ENCODE data around the gene IQCE.
"Not testable (repeated sequence)": the region's sequence is repeated elsewhere in the genome, so short reads cannot be mapped to it uniquely, and the experiment has no call there.

The IQCE gene

DNA sequence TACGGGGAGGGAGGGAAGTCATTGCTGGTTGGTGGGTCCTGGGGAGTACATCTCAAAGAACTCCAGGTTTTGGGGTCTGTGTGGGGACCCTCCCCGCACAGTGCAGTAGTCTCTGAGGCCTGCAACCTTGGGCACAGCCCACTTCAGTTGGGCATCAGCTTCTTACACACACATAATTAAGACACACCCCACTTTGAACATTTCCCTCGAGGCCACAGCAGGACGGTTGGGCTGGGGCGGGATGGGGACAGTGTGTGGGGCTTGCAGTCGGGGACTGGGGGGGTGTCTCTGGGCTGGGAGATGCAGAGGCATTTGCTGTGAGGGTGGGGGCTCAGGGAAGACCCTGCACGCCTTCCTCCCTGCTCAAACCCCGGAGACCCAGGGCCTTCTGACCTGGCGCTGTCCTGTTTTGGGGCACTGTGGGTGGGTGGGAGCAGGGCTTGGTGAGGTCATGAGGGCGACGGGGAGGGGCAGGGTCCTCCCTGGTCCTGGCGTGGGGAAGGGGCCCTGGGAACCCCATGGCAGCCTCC is 38.0 kb upstream of the IQCE start:
- no peak for DNase-seq (ENCODE audit: low read depth in 4 of 4, low spot score in 1 of 4)

DNA sequence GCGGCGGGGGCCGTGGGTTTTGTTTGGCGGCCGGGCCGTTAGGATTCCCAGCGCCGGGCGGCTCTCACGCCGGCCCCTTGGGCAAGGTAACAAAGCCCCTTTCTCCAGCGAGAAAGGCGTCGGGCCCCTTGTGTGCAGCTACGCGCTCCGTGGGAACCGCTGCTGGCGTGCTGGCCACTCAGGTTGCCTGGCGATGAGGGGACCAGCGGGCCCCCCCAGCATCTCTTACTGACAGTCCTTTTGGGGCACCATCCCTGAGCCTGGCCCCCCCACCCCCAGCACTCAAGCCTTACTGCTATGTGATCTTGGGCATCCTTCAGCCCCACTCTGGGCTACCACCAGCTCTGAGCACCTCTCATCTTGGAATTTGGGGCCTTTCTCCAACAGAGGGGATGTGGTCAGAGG is 37.4 kb upstream of the IQCE start:
- no peak for DNase-seq (ENCODE audit: low read depth in 4 of 4, low spot score in 1 of 4)

DNA sequence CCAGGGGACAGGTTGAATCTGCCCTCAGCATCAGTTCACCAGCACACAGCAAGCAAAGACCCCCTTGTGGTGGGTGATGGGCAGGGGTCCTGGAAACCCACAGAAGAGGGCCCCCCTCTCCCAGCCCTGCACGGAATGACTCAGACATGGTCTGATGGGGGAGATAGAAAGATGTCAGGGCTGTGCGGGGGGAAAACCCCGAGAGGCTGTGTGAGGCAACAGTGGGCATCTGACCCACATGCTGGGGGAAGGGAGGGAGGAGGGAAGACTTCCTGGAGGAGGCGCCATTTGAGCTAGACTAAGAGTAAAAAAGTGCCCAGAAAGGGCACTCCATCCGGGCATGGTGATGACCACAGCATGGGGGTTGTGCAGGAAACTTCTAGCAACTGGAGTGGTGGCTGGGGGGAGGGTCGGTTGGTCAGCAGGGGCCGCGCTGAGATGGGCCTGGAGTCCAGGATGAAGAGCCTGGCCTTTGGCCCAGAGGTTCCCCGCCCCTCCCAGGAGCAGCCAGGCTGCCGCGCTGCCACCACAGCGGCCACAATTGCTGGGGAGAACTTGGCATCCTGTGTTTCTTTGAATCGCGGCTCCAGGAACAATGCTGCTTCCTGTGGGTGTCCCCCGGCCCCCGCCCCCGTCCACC is 36.7 kb upstream of the IQCE start:
- no peak for DNase-seq (ENCODE audit: low read depth in 4 of 4, low spot score in 1 of 4)

DNA sequence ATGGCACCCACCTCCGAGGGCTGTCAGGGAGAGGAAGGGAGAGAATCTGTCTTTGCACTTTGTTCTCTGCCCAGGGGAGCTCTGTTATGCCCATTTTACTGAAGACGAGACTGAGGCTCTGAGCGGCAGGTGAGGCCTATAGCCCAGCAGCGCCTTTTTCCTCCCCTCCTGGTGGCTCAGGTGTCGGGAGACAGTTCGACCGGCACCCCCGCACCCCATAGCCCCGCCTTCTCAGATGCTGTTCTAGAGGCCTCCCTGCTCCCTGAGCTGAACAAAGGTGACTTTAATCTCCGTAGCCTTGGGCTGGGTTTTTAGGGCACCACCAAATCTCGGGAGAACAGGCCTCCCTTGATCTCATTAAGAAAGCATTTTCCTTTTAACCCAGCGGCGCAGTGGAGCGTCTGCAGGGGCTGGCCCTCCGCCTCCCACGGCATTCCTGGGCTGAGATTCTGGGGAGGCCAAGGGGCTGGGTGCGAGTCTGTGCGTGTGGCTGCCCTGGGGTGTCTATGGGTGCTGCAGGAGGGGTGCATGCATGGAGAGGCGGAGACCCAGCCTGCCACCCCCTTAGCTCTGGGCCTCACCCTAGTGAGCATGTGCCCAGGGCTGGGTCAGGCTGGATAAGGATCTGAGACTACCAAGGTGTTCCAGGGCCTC is 35.9 kb upstream of the IQCE start:
- no peak for DNase-seq (ENCODE audit: low read depth in 4 of 4, low spot score in 1 of 4)

DNA sequence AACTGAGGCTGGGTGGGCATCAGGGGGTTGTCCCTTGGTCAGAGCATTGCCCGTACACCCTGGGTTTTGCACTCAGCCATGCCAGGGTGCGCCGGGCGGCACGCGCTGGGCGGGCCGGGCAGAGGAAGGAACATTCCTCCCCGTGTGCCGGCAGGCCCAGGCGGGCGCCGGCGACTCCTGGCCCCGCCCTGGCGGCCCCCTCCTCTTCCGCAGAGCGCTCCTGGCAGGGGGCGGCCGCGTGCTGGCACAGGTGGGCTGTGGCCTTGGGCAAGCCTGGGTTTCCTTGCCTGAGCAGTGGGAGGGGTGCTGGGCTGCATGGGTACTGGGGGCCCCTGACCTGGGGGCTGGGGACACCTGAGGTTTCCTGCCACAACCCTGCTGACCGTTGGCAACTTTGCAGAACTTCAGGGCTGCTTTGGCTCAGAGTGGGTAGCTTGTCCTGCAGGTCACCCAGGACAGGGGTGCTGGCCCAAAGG is 35.3 kb upstream of the IQCE start:
- DNase-seq (ENCODE audit: low read depth in 4 of 4, low spot score in 1 of 4) = no peak

DNA sequence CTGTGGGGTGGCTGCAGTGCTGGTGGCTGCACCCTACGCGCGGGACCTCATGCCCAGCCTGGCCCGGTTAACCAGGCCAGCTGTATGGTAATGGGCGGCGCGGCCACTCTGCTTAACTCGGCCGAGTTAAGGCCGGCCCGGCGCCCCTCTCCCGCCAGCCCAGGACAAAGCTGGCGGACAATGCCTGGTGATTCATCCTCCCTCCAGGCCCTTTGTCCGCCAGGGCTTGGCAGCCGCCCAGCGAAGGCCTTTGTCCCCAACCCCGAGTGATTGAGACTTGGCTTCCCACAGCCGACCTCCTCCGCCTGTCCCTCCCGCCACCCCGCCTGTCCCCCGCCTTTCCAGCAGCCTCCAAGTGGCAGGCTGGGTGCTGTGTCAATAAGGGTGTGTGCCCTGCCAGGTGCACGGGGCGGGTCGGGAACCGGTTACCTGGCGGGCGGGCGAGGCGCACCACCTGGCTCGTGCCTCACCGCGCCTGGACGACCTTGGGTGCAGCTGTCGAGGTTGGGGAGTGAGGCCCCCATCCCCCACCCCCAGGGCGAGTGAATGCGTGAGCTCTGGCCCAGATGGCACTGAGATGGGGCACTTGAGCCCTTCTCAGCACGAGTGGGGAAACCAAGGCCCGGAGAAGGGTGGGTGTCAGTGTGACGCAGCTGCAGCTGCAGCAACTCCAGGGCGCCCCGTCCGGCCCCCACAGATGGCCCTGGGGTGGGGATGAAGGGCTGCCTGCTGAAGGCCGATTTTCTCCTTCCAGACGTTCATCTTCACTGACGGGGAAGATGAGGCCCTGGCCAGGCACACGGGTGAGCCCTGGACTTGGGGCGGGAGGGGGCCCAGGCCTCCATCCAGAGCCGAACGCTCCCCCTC is 34.6 kb upstream of the IQCE start:
- no peak for DNase-seq (ENCODE audit: low read depth in 4 of 4, low spot score in 1 of 4)

DNA sequence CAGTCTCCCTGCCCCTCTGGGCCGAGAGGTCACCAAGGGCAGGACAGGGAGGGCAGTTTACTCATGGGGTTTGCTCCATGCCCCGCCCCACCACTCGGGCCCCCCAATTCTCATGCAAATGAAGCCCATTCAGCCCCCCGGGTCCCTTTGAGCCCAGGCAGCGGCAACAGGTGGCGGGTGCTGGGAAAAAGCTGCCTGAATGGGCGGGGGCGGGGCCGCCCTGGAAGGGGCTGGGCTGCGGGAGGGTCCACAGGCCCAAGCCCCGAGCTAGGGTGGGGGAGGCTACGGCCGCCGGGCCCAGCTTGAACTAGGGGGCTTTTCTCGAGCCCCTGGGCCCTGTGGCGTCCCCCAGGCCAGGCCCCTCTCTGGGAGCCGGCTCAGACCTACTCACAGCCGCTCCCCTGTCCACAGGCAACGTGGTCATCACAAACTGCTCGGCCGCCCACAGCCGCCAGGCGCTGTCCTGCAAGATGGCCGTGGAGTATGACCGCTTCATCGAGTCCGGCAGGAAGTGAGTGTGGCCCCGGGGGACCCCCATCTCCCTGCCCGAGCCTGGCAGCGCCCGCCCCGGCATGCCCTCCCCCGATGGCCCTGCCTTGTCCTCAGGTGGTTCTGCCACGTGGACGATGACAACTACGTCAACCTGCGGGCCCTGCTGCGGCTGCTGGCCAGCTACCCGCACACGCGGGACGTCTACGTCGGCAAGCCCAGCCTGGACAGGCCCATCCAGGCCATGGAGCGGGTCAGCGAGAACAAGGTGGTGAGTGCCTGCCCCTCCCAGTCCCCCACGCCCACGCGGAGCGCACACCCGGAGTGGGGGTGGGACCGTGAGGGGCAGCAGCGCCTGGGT is 33.7 kb upstream of the IQCE start:
- DNase-seq (ENCODE audit: low read depth in 4 of 4, low spot score in 1 of 4) = no peak

DNA sequence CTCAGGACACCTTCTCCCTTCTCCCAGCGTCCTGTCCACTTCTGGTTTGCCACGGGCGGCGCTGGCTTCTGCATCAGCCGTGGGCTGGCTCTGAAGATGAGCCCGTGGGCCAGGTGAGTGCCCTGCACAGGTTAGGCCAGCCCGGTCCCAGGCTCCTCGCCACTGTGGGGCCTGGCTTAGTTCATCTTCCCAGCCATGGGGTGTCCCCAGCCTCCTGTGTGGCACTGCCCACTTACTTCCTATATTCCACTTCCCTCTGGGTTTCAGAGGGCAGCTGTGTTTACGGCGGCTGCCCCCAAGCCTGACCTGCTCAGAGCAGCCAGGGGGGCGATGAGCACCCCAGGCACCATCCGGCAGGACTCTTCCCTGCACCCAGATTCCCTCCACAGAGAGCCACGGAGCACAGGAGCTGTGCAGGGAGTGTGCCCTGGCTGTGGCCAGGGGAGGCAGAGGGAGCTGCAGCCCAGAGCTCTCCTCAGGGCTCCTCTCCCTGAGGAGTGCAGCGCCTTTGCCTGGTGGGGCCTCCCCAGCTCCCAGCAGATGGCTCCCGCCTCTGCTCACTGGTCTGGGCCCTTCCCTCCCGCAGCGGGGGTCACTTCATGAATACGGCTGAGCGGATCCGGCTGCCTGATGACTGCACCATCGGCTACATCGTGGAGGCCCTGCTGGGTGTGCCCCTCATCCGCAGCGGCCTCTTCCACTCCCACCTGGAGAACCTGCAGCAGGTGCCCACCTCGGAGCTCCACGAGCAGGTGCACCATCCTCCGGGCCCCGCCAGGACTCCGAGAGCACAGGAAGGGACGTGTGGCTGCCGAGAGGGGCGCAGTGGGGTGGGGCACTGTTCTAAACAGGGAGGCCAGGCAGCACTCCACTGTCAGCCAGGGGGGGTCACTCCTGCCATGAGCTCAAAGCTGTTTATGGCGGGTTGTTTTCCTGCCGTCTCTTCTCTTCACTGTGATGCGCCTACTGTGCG is 32.8 kb upstream of the IQCE start:
- no peak for DNase-seq (ENCODE audit: low read depth in 4 of 4, low spot score in 1 of 4)

DNA sequence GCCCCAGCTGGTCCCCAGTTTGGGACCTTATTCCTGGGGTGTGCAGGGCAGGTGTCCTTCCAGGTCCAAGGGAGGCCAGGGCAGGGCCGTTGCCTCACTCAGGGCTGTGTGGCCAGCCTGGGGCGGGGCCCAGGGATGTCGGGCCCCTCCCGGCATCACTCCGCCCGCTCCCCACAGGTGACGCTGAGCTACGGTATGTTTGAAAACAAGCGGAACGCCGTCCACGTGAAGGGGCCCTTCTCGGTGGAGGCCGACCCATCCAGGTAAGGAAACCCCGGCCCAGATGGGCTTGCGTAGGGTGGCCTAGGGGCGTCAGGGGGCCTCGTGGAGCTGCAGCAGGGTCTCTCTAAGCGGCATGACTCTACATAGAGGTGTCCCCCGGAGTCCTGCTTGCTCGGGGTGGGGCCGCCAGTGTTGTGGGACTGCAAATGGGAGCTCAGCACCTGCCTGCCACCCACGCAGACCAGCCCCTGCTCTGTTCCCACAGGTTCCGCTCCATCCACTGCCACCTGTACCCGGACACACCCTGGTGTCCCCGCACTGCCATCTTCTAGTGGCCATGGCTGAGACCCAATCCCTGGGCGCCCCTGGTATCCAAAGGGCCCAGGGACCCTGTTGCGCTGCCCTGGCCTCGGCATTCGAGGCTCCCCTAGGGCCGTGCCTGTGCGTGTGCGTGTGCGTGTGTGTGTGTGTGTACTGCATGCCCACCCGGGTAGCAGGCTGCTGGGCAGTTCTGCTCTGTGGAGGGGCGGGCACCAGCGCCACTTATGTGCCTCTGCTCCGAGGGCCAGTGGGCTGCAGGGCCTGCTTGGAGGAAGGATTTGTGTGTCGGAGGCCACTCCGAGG is 31.9 kb upstream of the IQCE start:
- no peak for DNase-seq (ENCODE audit: low read depth in 4 of 4, low spot score in 1 of 4)

DNA sequence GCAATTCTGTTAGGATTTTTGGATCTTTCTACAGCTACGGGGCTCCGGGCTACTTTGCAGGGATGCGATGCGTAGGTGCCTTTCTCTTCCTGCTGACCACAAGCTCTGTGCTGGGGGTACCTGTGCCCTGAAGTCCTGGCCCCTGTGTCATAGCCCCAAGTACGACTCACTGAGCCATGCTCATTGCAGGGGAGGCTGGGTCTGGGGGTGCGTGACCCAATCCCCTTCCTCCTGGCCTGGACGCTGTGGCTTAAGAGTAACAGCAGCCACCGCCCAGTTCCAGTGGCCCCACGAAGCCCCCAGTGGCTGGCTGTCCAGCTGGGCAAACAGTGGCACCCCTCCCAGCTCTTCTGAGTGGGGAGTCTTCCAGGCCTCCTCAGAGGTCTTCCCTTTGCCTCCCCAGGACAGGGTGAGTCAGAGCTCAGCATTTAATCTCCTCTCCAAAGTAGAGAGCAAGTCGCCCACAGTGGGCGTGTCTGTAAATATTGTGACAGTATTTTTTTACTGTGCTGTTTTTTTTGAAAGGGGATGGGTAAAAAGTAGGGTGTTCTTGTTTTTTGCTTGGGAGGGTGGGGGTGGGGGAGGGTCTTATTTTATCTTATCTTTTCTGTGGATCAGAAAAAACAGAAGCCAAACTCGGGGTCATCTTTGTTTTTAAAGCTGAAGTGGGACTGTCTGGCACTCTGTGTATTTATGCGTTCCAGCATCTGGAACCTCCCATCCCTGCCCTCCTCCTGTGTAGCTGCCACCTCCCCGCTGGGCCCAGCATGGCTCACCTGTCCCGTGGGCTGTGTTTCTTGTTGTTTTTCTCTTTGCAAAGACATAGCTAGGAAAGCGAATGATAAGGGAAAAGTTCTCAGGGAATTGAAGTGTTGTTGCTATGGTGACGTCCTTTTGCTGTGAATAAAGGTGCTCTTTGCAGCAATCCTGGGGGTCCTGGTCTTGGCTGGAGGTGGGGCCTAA is 31.0 kb upstream of the IQCE start:
- DNase-seq (ENCODE audit: low read depth in 4 of 4, low spot score in 1 of 4) = no peak

DNA sequence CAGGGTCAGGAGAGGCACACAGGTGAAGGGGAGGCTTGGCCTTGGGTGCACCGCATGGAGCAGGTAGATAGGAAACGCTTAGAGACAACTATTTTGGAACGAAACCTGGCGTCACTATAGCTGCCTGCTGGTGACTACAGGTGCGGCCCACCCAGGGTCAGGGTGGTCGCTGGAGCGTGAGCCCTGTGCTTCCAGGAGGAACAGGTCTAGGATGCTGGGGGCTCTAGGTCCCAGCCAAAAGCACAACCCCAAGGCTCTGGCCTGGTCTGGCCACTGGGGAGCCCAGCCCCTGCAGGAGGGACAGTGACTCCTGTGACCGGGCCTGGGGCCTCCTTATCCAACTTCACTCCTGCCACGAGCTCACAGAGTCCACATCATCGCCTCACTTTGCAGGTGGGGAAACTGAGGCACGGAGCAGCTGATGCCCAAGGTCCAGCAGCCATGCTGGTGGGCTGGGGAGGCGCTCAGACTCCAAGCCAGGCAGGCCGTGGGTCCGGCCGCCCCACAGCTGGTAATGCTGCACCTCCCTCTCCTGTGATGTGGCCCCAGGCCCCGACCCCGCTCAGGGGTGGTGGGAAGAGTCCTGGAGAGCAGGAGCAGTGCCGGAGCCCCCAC is 30.2 kb upstream of the IQCE start:
- DNase-seq (ENCODE audit: low read depth in 4 of 4, low spot score in 1 of 4) = no peak

DNA sequence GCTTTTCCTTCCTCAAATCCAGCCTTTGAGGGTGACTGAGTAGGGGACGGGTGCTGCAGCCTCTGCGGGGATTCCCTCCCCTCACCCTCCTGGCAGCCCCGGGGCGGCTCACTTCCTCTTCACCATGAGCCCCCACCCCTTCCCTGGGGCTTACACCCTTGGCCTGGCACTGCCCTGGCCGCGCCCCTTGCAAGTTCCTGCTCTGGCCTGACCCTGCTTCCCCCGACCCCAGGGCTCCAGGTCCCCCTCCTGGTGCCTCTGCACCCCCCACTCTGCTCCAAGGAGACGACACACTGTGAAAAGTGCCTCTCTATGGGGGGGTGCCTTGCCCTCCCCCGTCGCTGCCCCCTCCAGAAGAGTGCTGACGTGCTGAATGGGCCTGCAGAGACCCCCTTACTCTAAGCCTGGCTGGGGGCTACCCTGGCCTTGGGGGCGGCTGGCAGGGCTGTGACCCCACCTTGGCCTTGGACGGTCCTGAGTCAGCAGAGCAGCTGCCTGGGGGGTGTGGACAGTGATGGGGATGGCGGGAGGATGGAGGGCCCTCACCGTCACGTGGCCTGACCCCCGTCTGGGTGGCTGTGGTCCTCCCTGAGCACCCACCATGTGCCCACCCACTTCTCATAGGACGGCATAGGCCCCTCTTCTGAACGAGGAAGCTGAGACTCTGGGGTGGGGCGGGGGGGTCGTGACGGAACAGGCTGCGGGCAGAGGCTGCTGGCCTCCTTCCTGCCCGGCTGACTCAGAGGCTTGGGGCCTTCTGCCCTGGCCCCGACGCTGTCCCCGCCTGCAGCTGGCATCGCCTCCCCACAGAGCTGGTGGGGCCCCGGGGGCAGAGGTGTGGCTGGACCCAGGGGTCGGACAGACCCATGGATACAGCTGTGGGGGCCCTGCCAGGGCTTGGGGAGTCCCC is 29.4 kb upstream of the IQCE start:
- DNase-seq (ENCODE audit: low read depth in 4 of 4, low spot score in 1 of 4) = no peak

DNA sequence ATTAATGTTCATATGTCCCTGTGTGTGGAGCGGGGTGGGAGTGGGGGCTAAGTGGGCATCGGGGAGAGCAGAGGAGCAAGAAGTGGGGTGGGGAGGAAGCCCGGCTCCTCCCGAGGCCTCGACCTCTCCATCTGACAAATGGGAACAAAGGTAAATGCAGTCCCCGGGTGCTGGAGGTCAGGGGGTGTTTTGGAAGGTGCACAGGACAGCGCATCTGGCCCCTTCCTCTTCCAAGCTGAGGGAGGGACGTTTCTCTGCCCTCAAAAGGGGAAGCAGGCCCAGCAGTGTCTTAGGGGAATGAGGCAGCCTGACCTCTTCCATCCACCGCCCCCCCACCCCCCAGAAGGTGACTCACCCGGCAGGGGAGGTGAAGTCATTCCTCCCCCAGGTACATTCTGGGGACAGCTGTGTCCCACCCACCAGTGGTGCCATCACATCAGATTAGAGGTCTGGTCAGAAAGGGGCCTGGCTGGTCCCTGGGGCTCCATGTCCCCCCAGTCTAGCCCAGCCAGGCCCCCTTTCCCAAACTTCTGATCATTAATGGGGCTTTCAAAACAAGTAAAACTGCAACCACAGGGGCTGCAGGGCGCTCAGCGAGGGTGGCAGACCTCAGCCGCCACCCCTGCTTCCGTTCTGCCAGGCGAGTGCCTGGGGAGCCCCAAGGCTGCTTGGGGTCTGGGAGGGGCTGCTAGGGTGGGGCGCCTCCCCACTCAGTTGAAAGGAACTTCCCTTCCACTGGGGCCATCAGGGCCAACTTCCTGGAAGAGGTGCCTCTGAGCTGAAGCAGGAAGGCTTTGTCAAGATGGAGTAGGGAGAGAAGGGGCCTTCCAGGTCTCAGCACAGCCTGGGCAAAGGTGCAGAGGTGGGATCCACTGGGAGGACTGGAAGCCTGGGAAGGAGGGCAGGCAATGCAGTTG is 28.4 kb upstream of the IQCE start:
- no peak for DNase-seq (ENCODE audit: low read depth in 4 of 4, low spot score in 1 of 4)

DNA sequence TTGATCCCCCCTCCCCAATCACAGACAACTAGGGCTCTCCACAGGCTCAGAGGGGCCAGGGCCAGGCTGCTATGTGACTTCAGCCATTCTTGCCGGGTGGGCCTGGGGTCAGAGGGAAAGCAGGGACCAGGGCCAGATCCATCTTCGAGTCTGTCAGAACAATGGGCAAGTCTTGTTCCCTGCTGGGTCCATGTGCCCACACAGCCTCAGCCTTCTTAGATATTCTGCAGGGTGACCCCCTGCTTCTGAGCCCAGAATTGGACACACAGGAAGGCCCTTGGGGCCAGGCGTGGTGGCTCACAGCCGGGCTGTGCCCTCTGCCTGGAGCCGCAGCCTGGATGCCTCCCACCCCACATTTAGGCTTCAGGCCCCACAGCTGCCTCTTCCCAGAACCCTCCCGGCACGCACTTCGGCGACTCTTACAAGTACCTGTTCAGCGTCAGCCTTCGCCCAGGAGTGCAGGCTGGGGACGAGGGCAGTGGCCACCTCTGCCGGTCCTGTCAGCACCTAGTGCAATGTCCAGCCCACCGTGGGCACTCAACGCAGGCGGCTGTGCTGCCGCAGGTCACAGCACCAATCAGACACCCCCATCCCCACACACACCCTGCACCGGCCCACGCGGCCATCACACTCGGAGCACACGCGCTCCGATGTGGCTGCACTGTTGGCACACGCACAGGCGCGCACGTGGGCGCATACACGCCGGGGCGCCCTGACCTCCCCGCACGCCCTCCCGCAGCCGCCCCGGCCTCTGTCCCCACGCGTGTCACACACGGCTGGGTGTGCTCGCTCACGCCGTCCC is 27.6 kb upstream of the IQCE start:
- DNase-seq (ENCODE audit: low read depth in 4 of 4, low spot score in 1 of 4) = not testable (repeated sequence)

DNA sequence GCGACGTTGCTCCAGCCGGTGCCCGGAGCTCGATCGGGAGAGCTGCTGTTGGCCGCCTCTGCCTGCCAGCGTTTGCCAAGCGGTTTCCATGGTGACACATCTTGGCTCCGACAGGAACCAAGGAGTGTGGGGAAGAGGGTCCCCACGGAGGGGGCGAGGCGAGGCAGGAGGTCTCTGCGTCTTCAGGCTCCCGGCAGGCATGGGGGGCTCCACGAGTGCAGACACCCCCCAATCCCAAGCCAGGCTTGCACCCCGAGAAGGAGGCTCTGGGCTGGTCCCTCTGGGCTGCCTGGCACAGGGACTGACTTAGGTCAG is 27.0 kb upstream of the IQCE start:
- not testable (repeated sequence) for DNase-seq (ENCODE audit: low read depth in 4 of 4, low spot score in 1 of 4)
